Left colon (tissue), 2 donors: Measurements from ENCODE around the gene AMMECR1. TPM values are rescaled to one million over a fixed set of nuclear protein-coding genes. Genes with fewer than 3 reads are reported as not detected.
"Not testable (repeated sequence)": the region's sequence is repeated elsewhere in the genome, so short reads cannot be mapped to it uniquely, and the experiment has no call there.

Experiments used
- ATAC-seq: fragments of 200-7000 bp; cut with Tn5 transposase; one replicate; pipeline ENCODE4 v1.9.1; 2020; ENCODE audit warnings: mild to moderate bottlenecking, moderate library complexity
- DNase-seq, 2 donors: peaks; one replicate each; pipeline ENCODE4 v3.0.0-alpha.2; 2020
- intact Hi-C, 2 donors: fragments of 100-400 bp; cut with DNase I in 1 of 2; cut with micrococcal nuclease in 1 of 2; formaldehyde crosslinking; loops; one replicate each; pipeline versions ENCODE4 v1.11.2 to v1.14.0; 2022; cut with DNase I, micrococcal nuclease
- total RNA-seq, 2 donors: library from RNA; stranded (reverse); fragmentation: NEBNext Ultra II Directional; extraction: Animal tissue kit (Norgen Biotek cat#: 25700); gene quantifications; one replicate each; pipeline ENCODE4 v1.2.1, GENCODE V29; 2021
- donor health status: DM: no; HTN: no; CAD: no.
- donor health status: DM: yes; HTN: yes; CAD: no.

AMMECR1 gene
- total RNA-seq, 2 donors from 2014 or later = 7.5 to 9.7 TPM

- ATAC-seq (no peak), DNase-seq (no peak)
- intact Hi-C loops = no loop called here
Observed at GRCh38 chrX:110157444-110157843, 160.4 kb downstream of the AMMECR1 start.

GRCh38 chrX:110156167-110156754 is 161.6 kb downstream of the AMMECR1 start:
- ATAC-seq (peak; percentile 48), DNase-seq (no peak)
- intact Hi-C loops = no loop called here

- ATAC-seq (no peak), DNase-seq (no peak)
- intact Hi-C loops = no loop called here
Observed at GRCh38 chrX:110155759-110156158, 162.1 kb downstream of the AMMECR1 start.

- ATAC-seq, DNase-seq, intact Hi-C loops: not testable (repeated sequence)
Observed at GRCh38 chrX:110154328-110154727, 163.6 kb downstream of the AMMECR1 start.

GRCh38 chrX:110153896-110154295 is 164.0 kb downstream of the AMMECR1 start:
- intact Hi-C loops = no loop called here

GRCh38 chrX:110153244-110153643 is 164.6 kb downstream of the AMMECR1 start:
- ATAC-seq = no peak
- intact Hi-C loops = no loop called here
- no peak for DNase-seq

More at GRCh38 chrX:110153896-110154295, 164.0 kb downstream of the AMMECR1 start:
- ATAC-seq (no peak), DNase-seq (no peak)

- DNase-seq (peak in 1 of 2 donors; percentile 18), ATAC-seq (peak; percentile 87)
- intact Hi-C loops = loop anchor here in 1 of 2 donors (10.0 kb wide), 1 partner anchor 232 kb away; no protein-coding TSS in a partner anchor
Observed at GRCh38 chrX:110146521-110146920, 171.4 kb downstream of the AMMECR1 start.

- DNase-seq (no peak), ATAC-seq (peak; percentile 74)
- intact Hi-C loops = loop anchor here in 1 of 2 donors (10.0 kb wide), 1 partner anchor 231 kb away; no protein-coding TSS in a partner anchor
Observed at GRCh38 chrX:110145854-110146253, 172.0 kb downstream of the AMMECR1 start.

- DNase-seq = no peak
Observed at GRCh38 chrX:110145311-110145710, 172.6 kb downstream of the AMMECR1 start.

More at GRCh38 chrX:110145311-110145710, 172.6 kb downstream of the AMMECR1 start:
- ATAC-seq = no peak
- intact Hi-C loops = loop anchor here in 1 of 2 donors (10.0 kb wide), 1 partner anchor 231 kb away; no protein-coding TSS in a partner anchor

Other genes with a start within 250 kb of the AMMECR1 start
- not detected for gene RTL9, start 40.8 kb upstream of the AMMECR1 start, total RNA-seq